Measurements from ENCODE around the gene COQ7. TPM values are rescaled to one million over a fixed set of nuclear protein-coding genes. Genes with fewer than 3 reads are reported as not detected.

The COQ7 gene
- polyA plus RNA-seq (2012; rRNA removed): 17.9 and 24.0 TPM in 2 replicates
- polyA plus RNA-seq (2012; cell fraction: cytosol; rRNA removed): 19.6 and 21.4 TPM in 2 replicates
- polyA plus RNA-seq (2012; cell fraction: nucleus; rRNA removed): 17.3 and 21.0 TPM in 2 replicates

DNA sequence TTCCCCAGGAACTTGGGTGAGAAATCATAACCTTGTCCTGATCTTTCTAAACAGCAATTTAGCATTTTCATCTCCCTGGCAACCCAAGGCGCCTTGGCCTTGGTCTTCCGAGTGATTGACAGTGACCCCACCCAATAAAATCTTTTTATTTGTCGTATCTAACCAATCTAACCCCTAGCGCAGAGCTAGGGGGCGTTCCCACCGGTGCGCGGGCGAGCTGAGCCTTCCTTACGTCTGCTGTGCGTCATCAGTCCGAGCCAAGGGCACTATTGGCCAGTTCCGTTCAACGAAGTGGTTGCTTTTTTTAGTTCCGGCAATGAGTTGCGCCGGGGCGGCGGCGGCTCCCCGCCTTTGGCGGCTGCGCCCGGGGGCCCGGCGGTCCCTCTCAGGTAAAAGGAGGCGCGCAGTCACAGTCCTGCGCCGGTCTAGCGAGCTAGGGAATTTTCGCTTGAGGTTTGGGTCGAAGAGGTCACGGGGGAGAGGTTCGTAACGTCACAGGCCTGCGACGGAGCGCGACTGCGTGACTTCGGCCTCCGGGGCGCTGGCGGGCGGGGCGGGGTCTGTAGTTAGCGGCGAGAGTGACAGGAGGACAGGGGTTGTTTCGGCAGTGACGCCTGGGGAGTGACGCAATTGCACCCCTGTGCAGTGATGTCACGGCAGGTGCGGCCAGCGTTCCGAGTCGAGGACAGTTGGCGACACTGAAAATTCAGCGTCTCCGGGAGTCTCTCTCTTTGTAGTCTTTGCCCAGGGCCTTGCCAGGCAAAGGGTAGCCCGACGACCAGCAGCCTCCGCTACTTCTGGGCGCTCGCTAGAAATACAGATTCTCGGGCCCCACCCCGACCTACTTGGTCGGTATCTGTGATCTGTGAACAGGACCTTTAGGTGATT lies at the start of gene COQ7:
COQ7 (plus strand) TSS at position 266 of the 888 bp plus-strand sequence; CDS start at position 317, 51 bp downstream.
- under 1% methylated on average over 34 of the region's 68 CpGs for WGBS (ENCODE audit: low lambda C conversion rate)
- no peaks in the 10 kb centered on the region for H3K9me3 ChIP-seq
- peak; percentile 95 for DNase-seq
- no peaks in the 10 kb centered on the region for H3K9me2 ChIP-seq
- H3K27ac ChIP-seq (ENCODE audit: low read depth in 2 of 2, low read length in 1 of 2): peak within 1 kb of the TSS; percentile 92 to 99
- no peaks in the 10 kb centered on the region for H3F3A ChIP-seq (replicated peaks; ENCODE audit: insufficient read depth)
- peak; percentile 61 for TF ChIP-seq NRF1 (IDR thresholded peaks at IDR 0.05; ENCODE audit: low read depth, low read length)
- TF ChIP-seq, protein P1, sequence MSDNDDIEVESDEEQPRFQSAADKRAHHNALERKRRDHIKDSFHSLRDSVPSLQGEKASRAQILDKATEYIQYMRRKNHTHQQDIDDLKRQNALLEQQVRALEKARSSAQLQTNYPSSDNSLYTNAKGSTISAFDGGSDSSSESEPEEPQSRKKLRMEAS (IDR thresholded peaks at IDR 0.05; ENCODE audit: low read depth): peak; percentile 65
- TF ChIP-seq, protein P2, sequence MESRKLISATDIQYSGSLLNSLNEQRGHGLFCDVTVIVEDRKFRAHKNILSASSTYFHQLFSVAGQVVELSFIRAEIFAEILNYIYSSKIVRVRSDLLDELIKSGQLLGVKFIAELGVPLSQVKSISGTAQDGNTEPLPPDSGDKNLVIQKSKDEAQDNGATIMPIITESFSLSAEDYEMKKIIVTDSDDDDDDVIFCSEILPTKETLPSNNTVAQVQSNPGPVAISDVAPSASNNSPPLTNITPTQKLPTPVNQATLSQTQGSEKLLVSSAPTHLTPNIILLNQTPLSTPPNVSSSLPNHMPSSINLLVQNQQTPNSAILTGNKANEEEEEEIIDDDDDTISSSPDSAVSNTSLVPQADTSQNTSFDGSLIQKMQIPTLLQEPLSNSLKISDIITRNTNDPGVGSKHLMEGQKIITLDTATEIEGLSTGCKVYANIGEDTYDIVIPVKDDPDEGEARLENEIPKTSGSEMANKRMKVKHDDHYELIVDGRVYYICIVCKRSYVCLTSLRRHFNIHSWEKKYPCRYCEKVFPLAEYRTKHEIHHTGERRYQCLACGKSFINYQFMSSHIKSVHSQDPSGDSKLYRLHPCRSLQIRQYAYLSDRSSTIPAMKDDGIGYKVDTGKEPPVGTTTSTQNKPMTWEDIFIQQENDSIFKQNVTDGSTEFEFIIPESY (IDR thresholded peaks at IDR 0.05; ENCODE audit: borderline replicate concordance, low read depth): no peak
- TF ChIP-seq RFX5 (IDR thresholded peaks at IDR 0.05; ENCODE audit: low read length): peak; percentile 77
- TF ChIP-seq TAF1 (IDR thresholded peaks at IDR 0.05; ENCODE audit: borderline replicate concordance, low read depth, low read length): peak; percentile 41; the same call in 1 of the 2 replicates
- no peak for TF ChIP-seq MEF2A (IDR thresholded peaks at IDR 0.05; ENCODE audit: borderline replicate concordance, low read depth)
- TF ChIP-seq, protein P3, sequence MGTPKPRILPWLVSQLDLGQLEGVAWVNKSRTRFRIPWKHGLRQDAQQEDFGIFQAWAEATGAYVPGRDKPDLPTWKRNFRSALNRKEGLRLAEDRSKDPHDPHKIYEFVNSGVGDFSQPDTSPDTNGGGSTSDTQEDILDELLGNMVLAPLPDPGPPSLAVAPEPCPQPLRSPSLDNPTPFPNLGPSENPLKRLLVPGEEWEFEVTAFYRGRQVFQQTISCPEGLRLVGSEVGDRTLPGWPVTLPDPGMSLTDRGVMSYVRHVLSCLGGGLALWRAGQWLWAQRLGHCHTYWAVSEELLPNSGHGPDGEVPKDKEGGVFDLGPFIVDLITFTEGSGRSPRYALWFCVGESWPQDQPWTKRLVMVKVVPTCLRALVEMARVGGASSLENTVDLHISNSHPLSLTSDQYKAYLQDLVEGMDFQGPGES (IDR thresholded peaks at IDR 0.05; ENCODE audit: low read depth, low read length): peak; percentile 89
- no peak for TF ChIP-seq RCOR1 (IDR thresholded peaks at IDR 0.05; ENCODE audit: low read length)
- TF ChIP-seq SIN3A (IDR thresholded peaks at IDR 0.05; ENCODE audit: borderline replicate concordance, low read depth, low read length): peak; percentile 38; the same call in 1 of the 2 replicates
- no peak for TF ChIP-seq SMC3 (IDR thresholded peaks at IDR 0.05; ENCODE audit: low read depth, low read length)
- TF ChIP-seq, protein P4, sequence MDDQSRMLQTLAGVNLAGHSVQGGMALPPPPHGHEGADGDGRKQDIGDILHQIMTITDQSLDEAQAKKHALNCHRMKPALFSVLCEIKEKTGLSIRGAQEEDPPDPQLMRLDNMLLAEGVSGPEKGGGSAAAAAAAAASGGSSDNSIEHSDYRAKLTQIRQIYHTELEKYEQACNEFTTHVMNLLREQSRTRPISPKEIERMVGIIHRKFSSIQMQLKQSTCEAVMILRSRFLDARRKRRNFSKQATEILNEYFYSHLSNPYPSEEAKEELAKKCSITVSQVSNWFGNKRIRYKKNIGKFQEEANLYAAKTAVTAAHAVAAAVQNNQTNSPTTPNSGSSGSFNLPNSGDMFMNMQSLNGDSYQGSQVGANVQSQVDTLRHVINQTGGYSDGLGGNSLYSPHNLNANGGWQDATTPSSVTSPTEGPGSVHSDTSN (IDR thresholded peaks at IDR 0.05): peak; percentile 99
- no peak for TF ChIP-seq FOSL2 (IDR thresholded peaks at IDR 0.05; ENCODE audit: borderline replicate concordance, low read depth)
- no peak for TF ChIP-seq RXRA (IDR thresholded peaks at IDR 0.05; ENCODE audit: borderline replicate concordance, low read depth)
- TF ChIP-seq, protein P5, sequence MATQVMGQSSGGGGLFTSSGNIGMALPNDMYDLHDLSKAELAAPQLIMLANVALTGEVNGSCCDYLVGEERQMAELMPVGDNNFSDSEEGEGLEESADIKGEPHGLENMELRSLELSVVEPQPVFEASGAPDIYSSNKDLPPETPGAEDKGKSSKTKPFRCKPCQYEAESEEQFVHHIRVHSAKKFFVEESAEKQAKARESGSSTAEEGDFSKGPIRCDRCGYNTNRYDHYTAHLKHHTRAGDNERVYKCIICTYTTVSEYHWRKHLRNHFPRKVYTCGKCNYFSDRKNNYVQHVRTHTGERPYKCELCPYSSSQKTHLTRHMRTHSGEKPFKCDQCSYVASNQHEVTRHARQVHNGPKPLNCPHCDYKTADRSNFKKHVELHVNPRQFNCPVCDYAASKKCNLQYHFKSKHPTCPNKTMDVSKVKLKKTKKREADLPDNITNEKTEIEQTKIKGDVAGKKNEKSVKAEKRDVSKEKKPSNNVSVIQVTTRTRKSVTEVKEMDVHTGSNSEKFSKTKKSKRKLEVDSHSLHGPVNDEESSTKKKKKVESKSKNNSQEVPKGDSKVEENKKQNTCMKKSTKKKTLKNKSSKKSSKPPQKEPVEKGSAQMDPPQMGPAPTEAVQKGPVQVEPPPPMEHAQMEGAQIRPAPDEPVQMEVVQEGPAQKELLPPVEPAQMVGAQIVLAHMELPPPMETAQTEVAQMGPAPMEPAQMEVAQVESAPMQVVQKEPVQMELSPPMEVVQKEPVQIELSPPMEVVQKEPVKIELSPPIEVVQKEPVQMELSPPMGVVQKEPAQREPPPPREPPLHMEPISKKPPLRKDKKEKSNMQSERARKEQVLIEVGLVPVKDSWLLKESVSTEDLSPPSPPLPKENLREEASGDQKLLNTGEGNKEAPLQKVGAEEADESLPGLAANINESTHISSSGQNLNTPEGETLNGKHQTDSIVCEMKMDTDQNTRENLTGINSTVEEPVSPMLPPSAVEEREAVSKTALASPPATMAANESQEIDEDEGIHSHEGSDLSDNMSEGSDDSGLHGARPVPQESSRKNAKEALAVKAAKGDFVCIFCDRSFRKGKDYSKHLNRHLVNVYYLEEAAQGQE (IDR thresholded peaks at IDR 0.05; ENCODE audit: low read depth, low read length): no peak; the same call in 1 of the 2 replicates
- peak; percentile 53 for TF ChIP-seq CHD2 (IDR thresholded peaks at IDR 0.05; ENCODE audit: low read length, partially characterized antibody)
- TF ChIP-seq ELF1 (IDR thresholded peaks at IDR 0.05): peak; percentile 75
- TF ChIP-seq GABPA (IDR thresholded peaks at IDR 0.05; ENCODE audit: low read depth): peak; percentile 76
- TF ChIP-seq, protein P6, sequence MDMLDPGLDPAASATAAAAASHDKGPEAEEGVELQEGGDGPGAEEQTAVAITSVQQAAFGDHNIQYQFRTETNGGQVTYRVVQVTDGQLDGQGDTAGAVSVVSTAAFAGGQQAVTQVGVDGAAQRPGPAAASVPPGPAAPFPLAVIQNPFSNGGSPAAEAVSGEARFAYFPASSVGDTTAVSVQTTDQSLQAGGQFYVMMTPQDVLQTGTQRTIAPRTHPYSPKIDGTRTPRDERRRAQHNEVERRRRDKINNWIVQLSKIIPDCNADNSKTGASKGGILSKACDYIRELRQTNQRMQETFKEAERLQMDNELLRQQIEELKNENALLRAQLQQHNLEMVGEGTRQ (IDR thresholded peaks at IDR 0.05; ENCODE audit: borderline replicate concordance, low read depth, low read length): peak; percentile 43; the same call in 1 of the 2 replicates
- peak; percentile 35 for TF ChIP-seq MXI1 (IDR thresholded peaks at IDR 0.05; ENCODE audit: low read depth, low read length)
- TF ChIP-seq, protein P7, sequence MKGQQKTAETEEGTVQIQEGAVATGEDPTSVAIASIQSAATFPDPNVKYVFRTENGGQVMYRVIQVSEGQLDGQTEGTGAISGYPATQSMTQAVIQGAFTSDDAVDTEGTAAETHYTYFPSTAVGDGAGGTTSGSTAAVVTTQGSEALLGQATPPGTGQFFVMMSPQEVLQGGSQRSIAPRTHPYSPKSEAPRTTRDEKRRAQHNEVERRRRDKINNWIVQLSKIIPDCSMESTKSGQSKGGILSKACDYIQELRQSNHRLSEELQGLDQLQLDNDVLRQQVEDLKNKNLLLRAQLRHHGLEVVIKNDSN (IDR thresholded peaks at IDR 0.05; ENCODE audit: borderline replicate concordance, low read depth): peak; percentile 81
- peak within 1 kb of the TSS; percentile 74 to 94 for H3K4me3 ChIP-seq (ENCODE audit: low read depth in 2 of 2, low read length in 1 of 2)
- ChIA-PET POLR2A (interaction anchor here (0.6 to 1.0 kb wide), 5 partner anchors 11 to 266 kb away, joined by 3 to 5 read pairs (median 3); partner anchors contain the start of gene ARL6IP1), CTCF (interaction anchor here (1.2 to 4.3 kb wide), 3 partner anchors 18 to 435 kb away, joined by 5 to 16 read pairs (median 6); partner anchors contain the start of gene TMC7)
- H3K4me1 ChIP-seq (ENCODE audit: control insufficient read depth in 1 of 2, insufficient read depth in 2 of 2, low read depth in 1 of 2, low read length in 1 of 2): no peaks in the 10 kb centered on the region; a peak in 1 of 4 replicates
- peak within 1 kb of the TSS; percentile 99 for H2AFZ ChIP-seq (ENCODE audit: low read depth)
- H3K9ac ChIP-seq: peak within 1 kb of the TSS; percentile 97
- H3K27me3 ChIP-seq (ENCODE audit: insufficient read depth): no peaks in the 10 kb centered on the region
- peaks cover 13% of the 10 kb centered on the region for H3K79me2 ChIP-seq (ENCODE audit: insufficient read depth)
- no peaks in the 10 kb centered on the region for H4K20me1 ChIP-seq (ENCODE audit: insufficient read depth)
- H3K36me3 ChIP-seq (replicated peaks in 1 of 2; ENCODE audit: control insufficient read depth in 1 of 2, insufficient read depth in 2 of 2, low read length in 1 of 2): no peaks in the 10 kb centered on the region
- H3K4me2 ChIP-seq: peak within 1 kb of the TSS; percentile 76

All from SK-N-SH (cell line).